HG02840 (cell line): ENCODE results near the gene NELFB.

Experiments
- ATAC-seq: cut with Tn5 transposase; IDR thresholded peaks from one replicate; pipeline ENCODE4 v1.9.1; 2021; ENCODE audit warnings: mild to moderate bottlenecking, moderate library complexity, moderate number of reproducible peaks; ENCODE audit not compliant: unreplicated experiment, low FRiP score

NELFB gene

DNA sequence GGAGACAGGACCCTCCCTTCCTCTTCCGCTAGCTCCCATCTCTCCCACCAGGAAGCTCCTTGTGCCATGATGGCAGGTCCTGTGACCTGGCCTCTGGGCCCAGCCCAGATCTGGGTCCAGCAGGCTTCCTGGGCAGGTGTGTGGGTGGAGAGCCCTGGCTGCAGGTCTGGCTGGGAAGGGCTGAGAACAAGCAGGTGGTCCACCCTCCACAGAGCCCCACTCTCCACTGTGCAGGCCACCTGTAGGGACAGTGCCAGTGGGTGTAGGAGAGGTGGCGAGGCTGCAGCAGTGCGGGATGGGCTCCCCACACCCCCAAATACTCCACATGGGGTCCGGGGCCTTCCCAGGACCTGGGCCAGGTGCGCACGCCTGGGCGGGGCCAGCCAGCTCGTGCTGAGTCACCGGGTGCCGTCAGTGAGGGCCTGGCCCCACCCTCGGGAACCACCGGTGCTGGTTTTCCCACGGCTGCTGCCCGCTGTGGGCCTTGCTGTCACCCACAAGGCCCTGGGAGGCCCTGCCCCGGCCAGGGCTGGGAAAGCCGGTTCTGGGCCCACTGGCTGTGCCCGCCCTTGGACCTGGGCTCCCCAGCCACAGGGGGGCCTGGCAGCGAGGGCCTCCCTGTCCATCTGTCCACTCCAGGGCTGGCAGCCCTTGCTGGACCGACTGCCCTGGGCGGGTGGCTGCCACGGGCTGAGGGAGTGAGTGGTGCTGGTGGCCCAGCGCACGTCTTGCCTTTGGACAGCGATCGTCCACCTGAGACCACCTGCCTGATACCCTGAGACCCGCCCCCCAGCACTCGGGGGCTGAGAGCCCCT, 56.3 kb downstream of the NELFB start:
- ATAC-seq, result no peak

DNA sequence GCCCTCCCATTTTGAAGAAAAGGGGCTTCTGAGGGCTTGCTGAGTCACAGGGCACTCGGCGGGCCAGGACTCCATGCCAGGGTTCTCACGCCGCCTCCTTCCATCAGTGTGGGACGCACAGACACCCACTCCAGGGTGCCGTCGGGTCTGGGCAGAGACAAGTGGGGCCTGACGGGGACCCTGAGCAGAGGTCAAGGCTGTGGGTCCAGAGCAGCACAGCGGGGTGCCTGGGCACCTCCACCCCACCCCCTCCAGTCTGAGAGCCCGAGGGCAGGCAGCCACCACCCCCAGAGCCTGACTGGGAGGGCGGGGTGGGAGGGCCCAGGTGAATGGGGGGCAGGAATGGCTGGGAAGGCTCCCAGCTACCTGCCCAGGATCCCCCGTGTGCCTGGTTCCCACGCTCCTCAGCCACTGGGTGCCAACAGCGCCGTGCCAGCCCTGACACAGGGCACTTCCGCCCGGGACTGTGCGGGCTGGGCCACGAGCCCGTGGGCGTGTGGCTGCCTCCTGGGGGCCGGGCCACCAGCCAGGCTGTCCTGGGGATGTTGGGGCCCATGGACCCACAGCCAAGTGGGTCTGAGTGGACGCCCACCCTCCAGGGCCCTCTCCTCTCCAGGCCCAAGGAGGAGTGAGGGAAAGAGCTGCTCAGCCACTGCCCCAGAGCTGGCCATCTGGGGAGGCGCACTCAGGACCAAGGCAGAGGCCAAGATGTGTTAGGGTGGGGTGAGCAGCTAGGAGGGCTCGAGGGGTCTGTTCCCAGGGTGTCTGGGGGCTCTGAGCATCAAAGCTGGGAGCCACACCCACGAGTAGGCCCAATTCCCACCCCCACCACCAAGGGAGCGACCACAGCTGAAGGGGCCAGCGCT, 57.1 kb downstream of the NELFB start:
- no peak for ATAC-seq

DNA sequence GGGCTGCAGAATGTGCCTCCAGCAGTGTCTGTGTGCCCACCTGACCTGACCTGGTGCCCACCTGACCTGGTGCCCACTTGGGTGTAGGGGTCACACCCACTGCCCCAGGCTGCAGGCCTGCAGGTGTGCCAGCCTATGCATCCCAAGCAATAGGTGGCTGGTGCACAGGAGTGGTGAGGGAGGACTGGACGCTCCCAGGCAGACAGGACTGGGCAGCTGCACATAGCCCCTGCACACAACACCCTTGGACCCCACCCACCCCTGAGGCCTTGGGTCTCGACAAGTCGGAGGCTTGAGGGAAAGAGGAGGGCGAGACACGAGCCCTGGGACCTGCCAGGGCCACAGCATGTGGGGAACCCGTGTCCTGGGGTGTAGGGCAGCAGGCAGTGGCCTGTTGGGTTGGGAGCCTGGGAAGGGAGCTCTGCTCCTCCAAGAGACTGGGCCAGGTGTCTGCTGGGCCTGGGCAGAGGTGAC, 57.8 kb downstream of the NELFB start:
- ATAC-seq, result no peak

- ATAC-seq, result no peak
Observed at GRCh38 chr9:137313326-137313936, 58.3 kb downstream of the NELFB start.

GRCh38 chr9:137313956-137314560, 58.9 kb downstream of the NELFB start:
- ATAC-seq, result no peak

DNA sequence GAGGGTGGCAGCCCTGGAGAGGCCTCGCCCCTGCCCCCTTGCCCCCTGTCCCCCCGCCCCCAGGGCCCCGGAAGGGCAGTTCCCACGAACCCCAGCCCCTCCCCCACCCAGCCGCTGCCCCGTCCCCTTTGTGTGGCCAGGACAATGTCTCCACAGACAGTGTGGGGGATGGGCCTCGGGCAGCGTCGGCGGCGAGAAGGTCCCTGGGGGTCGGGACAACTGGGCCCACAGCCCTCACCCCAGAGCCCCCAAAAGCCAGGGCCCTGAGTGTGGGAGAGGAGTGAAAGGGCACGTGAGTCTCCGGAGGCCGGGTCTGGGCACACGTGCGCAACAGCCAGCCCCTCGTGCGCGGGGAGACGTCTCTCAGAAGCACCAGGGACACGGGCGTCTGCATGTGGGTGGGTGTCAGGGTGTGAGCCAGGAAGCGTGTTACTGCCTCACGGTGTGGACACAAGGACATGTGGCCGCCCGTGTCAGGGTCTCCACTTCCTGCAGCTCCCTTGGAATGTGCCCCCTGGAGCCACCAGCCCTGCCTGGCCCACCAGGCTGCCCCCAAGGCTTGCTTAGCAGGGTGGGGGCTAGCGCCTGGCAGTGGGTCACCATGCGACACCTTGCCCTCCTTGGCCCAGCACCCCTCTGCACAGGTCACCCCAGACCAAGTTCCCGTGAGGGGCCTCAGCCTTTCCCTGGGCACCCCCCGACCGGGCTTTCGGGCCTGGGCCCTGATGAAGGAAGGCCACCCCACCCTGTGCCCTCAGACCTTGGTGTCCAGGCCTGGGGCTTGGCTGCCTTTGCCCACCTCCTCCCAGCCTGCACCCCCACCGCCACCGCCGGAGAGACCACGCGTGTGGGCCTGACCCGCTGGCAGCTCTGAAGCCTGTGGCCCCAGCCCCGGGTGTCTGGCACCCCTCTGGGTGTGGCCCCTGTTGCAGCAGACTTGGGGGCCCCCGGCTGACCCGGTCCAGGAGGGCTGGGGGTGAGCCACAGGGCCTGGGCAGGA, 59.7 kb downstream of the NELFB start:
- ATAC-seq, result no peak

GRCh38 chr9:137315581-137316011, 60.5 kb downstream of the NELFB start:
- ATAC-seq, result no peak

GRCh38 chr9:137316012-137316981, 61.2 kb downstream of the NELFB start:
- ATAC-seq, result no peak

DNA sequence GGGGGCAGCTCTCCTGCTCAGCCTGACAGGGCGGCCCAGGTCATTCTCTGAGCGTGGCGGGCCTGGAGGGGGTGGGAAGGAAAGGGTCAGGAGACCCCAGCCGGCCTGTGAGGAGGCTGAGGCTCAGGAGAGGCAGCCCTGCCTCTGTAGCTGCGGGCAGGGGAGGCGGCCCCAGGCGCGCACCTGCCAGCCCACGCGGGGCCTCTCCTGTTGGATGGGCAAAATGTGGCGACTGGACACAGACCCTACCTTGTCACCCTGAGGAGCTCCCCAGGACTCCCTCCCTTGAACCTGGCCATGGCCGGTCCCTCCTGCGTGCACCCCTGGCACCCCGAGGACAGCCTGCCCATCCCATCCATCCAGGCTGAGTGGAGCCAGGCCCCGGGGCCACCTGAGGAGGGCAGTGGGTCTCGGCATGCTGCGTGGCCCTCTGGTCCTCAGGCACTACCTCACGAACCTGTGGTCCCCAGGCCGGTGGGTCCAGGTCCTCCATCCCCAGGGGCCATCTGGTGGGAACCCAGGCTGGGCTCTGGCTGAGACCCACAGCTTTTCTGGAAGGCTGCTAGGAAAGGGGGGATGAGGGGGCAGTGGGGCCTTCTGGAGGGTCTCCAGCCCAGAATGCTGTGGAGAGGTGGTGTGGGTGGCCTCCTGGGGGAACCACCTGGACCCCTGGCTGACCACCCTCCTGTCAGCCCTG, 62.0 kb downstream of the NELFB start:
- ATAC-seq, result no peak

- no peak for ATAC-seq
Observed at GRCh38 chr9:137317718-137318511, 62.8 kb downstream of the NELFB start.

- ATAC-seq, result no peak
Observed at GRCh38 chr9:137318602-137319001, 63.5 kb downstream of the NELFB start.

GRCh38 chr9:137319011-137319738, 64.0 kb downstream of the NELFB start:
- no peak for ATAC-seq

- ATAC-seq, result no peak
Observed at GRCh38 chr9:137319739-137320551, 64.8 kb downstream of the NELFB start.

- ATAC-seq, result no peak
Observed at GRCh38 chr9:137320555-137321384, 65.6 kb downstream of the NELFB start.
